A549 (cell line): ENCODE results near the gene TDRD9. TPM values are rescaled to one million over a fixed set of nuclear protein-coding genes. Genes with fewer than 3 reads are reported as not detected.

Experiments used
- ATAC-seq, 2 experiments: fragments of 200-7000 bp in 1 of 2; fragments of >200 bp in 1 of 2; cut with Nextera tagmentation in 1 of 2; cut with Tn5 transposase in 1 of 2; 3 replicates each; pipeline versions ENCODE4 v1.8.0 to v1.9.1; 2018 to 2020; ENCODE audit warnings: mild to moderate bottlenecking in 1 of 2, moderate library complexity in 1 of 2
- CTCF ChIA-PET: fragments of 300-600 bp; sonication (Branson Sonifier 250); formaldehyde crosslinking; extraction: SDS; loops from one replicate; lab custom pipeline; 2021; ENCODE audit warnings: antibody characterized with exemption, inconsistent platforms; lab: Yijun Ruan, JAX
- POLR2A ChIA-PET: fragments of 350-600 bp; formaldehyde crosslinking; extraction: SDS; loops from one replicate; lab custom pipeline; 2021; ENCODE audit warnings: antibody characterized with exemption, inconsistent platforms; lab: Yijun Ruan, JAX
- DNase-seq, 2 experiments: peaks; one replicate each; pipeline versions ENCODE4 v3.0.0 to v3.0.0-alpha.2; 2011 to 2016; ENCODE audit warnings: low read depth in 1 of 2, low spot score in 1 of 2
- FAIRE-seq: peaks from 2 replicates; lab custom pipeline; 2011; peaks lifted over from hg19 to GRCh38; lab: Jason Lieb, UNC
- H3K27ac ChIP-seq, 2 experiments: fragments of >200 bp; sonication (Bioruptor Twin); formaldehyde crosslinking; 3 replicates each; pipeline ENCODE4 v1.5.1; 2016 to 2017
- H3K4me1 ChIP-seq: fragments of >200 bp; sonication (Bioruptor Twin); formaldehyde crosslinking; 3 replicates; pipeline ENCODE4 v1.6.1; 2016
- H3K4me2 ChIP-seq: fragments of >200 bp; sonication (Bioruptor Twin); formaldehyde crosslinking; 3 replicates; pipeline ENCODE4 v1.6.1; 2016
- H3K4me3 ChIP-seq: fragments of >200 bp; sonication (Bioruptor Twin); formaldehyde crosslinking; 3 replicates; pipeline ENCODE4 v1.5.1; 2016
- H3K9me3 ChIP-seq: fragments of >200 bp; sonication (Bioruptor Twin); formaldehyde crosslinking; 3 replicates; pipeline ENCODE4 v1.6.1; 2016
- ATOH8 ChIP-seq: fragments of 250-450 bp; sonication (Bioruptor Pico); IDR thresholded peaks from 2 replicates; pipeline ENCODE4 v1.5.0; 2020; ENCODE audit warnings: low read depth, mild to moderate bottlenecking, moderate library complexity
- CEBPB ChIP-seq, 2 experiments: fragments of >200 bp in 1 of 2; sonication (Bioruptor Twin) in 1 of 2; formaldehyde crosslinking in 1 of 2; IDR thresholded peaks; 2 replicates each; pipeline ENCODE4 v1.6.1; 2012 to 2016
- CTCF ChIP-seq: fragments of >200 bp; sonication (Bioruptor Twin); formaldehyde crosslinking; IDR thresholded peaks from 3 replicates; pipeline ENCODE4 v1.5.1; 2016
- EP300 ChIP-seq, 2 experiments: fragments of >200 bp; sonication (Bioruptor Twin); formaldehyde crosslinking; IDR thresholded peaks; 2 replicates in 1 of 2; 3 replicates in 1 of 2; pipeline ENCODE4 v1.6.1; 2016 to 2017
- ESRRA ChIP-seq: fragments of 150-350 bp; IDR thresholded peaks from 2 replicates; pipeline ENCODE4 v1.6.1; 2014; ENCODE audit warnings: mild to moderate bottlenecking, low read length, borderline replicate concordance
- HDAC2 ChIP-seq: fragments of 200-600 bp; sonication (generic); IDR thresholded peaks from 2 replicates; pipeline ENCODE4 v1.6.1; 2016
- HEYL ChIP-seq: fragments of 250-450 bp; sonication (Bioruptor Pico); IDR thresholded peaks from 2 replicates; pipeline ENCODE4 v1.8.0; 2021; ENCODE audit warnings: mild to moderate bottlenecking, moderate library complexity
- HMGXB4 ChIP-seq: fragments of 250-450 bp; sonication (Bioruptor Pico); IDR thresholded peaks from 2 replicates; pipeline ENCODE4 v1.5.0; 2021; ENCODE audit warnings: mild to moderate bottlenecking, moderate library complexity, borderline replicate concordance
- HOXA7 ChIP-seq: fragments of 250-450 bp; sonication (Bioruptor Pico); IDR thresholded peaks from 2 replicates; pipeline ENCODE4 v1.5.0; 2020; ENCODE audit warnings: mild to moderate bottlenecking, moderate library complexity
- HOXB5 ChIP-seq: fragments of 250-450 bp; sonication (Bioruptor Pico); IDR thresholded peaks from 2 replicates; pipeline ENCODE4 v1.5.0; 2020; ENCODE audit warnings: mild to moderate bottlenecking, moderate library complexity
- KDM1A ChIP-seq: fragments of 200-600 bp; sonication (generic); IDR thresholded peaks from 2 replicates; pipeline ENCODE4 v1.6.1; 2016; ENCODE audit warnings: low read depth, mild to moderate bottlenecking
- KDM5A ChIP-seq: fragments of 200-600 bp; sonication (generic); IDR thresholded peaks from 2 replicates; pipeline ENCODE4 v1.6.1; 2016; ENCODE audit warnings: antibody characterized with exemption, mild to moderate bottlenecking
- RARB ChIP-seq: fragments of 250-450 bp; sonication (Bioruptor Pico); IDR thresholded peaks from 2 replicates; pipeline ENCODE4 v1.8.0; 2021; ENCODE audit warnings: mild to moderate bottlenecking, moderate library complexity
- RCOR1 ChIP-seq: fragments of 150-350 bp; IDR thresholded peaks from 2 replicates; pipeline ENCODE4 v1.6.1; 2014; ENCODE audit warnings: antibody characterized with exemption, low read length, low read depth
- RFX5 ChIP-seq: fragments of 450-650 bp; IDR thresholded peaks from 2 replicates; pipeline ENCODE4 v1.7.1; 2014; ENCODE audit warnings: antibody characterized with exemption, mild to moderate bottlenecking, moderate library complexity
- RNF2 ChIP-seq: fragments of 200-600 bp; sonication (generic); IDR thresholded peaks from 2 replicates; pipeline ENCODE4 v1.6.1; 2016; ENCODE audit warnings: low read depth, mild to moderate bottlenecking, antibody characterized with exemption, moderate library complexity, borderline replicate concordance
- SREBF2 ChIP-seq: fragments of 450-650 bp; IDR thresholded peaks from 2 replicates; pipeline ENCODE4 v1.6.1; 2014; ENCODE audit warnings: mild to moderate bottlenecking, moderate library complexity
- TFCP2L1 ChIP-seq: fragments of 250-450 bp; sonication (Bioruptor Pico); IDR thresholded peaks from 2 replicates; pipeline ENCODE4 v1.5.0; 2021; ENCODE audit warnings: mild to moderate bottlenecking
- USF2 ChIP-seq: fragments of 450-650 bp; IDR thresholded peaks from 2 replicates; pipeline ENCODE4 v1.6.1; 2014; ENCODE audit warnings: antibody characterized with exemption
- ZFP36 ChIP-seq: fragments of 450-650 bp; IDR thresholded peaks from 2 replicates; pipeline ENCODE4 v1.6.1; 2014; ENCODE audit warnings: borderline replicate concordance; ENCODE audit not compliant: partially characterized antibody
- ZSCAN20 ChIP-seq: fragments of 250-450 bp; sonication (Bioruptor Pico); IDR thresholded peaks from 2 replicates; pipeline ENCODE4 v1.8.0; 2022; ENCODE audit warnings: mild to moderate bottlenecking, moderate library complexity
- WGBS: methylation state at CpG from one replicate; pipeline ENCODE4 v1.1.6; 2017; ENCODE audit errors: missing lambda C conversion rate; 5-methylcytosine and 5-hydroxymethylcytosine counted together
- polyA plus RNA-seq, 4 experiments: library from polyadenylated mRNA; depleted of rRNA in 3 of 4; stranded (reverse); fragments of >200 nt; fragmentation: RNase III in 1 of 4; extraction: RNeasy Plus Mini Kit Qiagen cat#74134 plus additional on column Dnase treatment in 1 of 4; gene quantifications; 2 replicates in 3 of 4; 3 replicates in 1 of 4; pipeline ENCODE4 v1.2.3, GENCODE V29; 2011 to 2017

The TDRD9 gene
- polyA plus RNA-seq, 2 of the 4 experiments (the other 2 are of a cell fraction), result 0.04 TPM; not detected in 1

- H3K4me2 ChIP-seq, result no peak overlapping the region
- TF ChIP-seq CEBPB (IDR thresholded peaks at IDR 0.05) (no peak), RFX5 (no peak), ZFP36 (peak; percentile 75), ESRRA (no peak), RCOR1 (no peak)
- FAIRE-seq (no peak), DNase-seq (no peak), ATAC-seq (no peak)
- H3K27ac ChIP-seq, result no peak overlapping the region
- CTCF ChIA-PET, result interaction anchor here (0.6 to 4.0 kb wide), 11 partner anchors 9 to 574 kb away, joined by 3 to 25 read pairs (median 3); no protein-coding TSS in a partner anchor
- H3K4me3 ChIP-seq, result no peak overlapping the region
- H3K4me1 ChIP-seq, result peaks cover 5% of the 10 kb centered on the region; the same call in 2 of the 3 replicates
- POLR2A ChIA-PET, result no interaction called here
- no peaks in the 10 kb centered on the region for H3K9me3 ChIP-seq
- WGBS, result 49% methylated on average over 11 of the region's 23 CpGs
These were observed 163.9 kb downstream of the TDRD9 start for GRCh38 chr14:104091927-104092771.

GRCh38 chr14:104092931-104093365 lies 164.7 kb downstream of the TDRD9 start:
- H3K27ac ChIP-seq, result no peak overlapping the region
- H3K4me2 ChIP-seq, result no peak overlapping the region
- ChIA-PET CTCF (interaction anchor here (0.7 to 4.6 kb wide), 12 partner anchors 9 to 573 kb away, joined by 3 to 40 read pairs (median 5); no protein-coding TSS in a partner anchor), POLR2A (no interaction called here)
- 50% methylated on average over 3 of the region's 11 CpGs for WGBS
- DNase-seq, result no peak
- no peak for ATAC-seq
- TF ChIP-seq RARB (CRISPR knock-in tag) (no peak), HDAC2 (no peak), RNF2 (no peak), TFCP2L1 (no peak), CTCF (no peak), KDM5A (no peak), ZSCAN20 (CRISPR knock-in tag) (no peak), EP300 (IDR thresholded peaks at IDR 0.05) (no peak), KDM1A (no peak), HOXA7 (CRISPR knock-in tag) (no peak), HOXB5 (CRISPR knock-in tag) (no peak), SREBF2 (no peak), RFX5 (no peak), HMGXB4 (no peak), ATOH8 (no peak), RCOR1 (no peak), USF2 (no peak), HEYL (CRISPR knock-in tag) (no peak)
- no peak overlapping the region for H3K4me3 ChIP-seq
- FAIRE-seq, result no peak
- no peaks in the 10 kb centered on the region for H3K9me3 ChIP-seq
- H3K4me1 ChIP-seq, result peaks cover 5% of the 10 kb centered on the region; the same call in 2 of the 3 replicates
